Upper lobe of left lung (tissue), 4 donors: ENCODE data around the gene TBX1.

Source experiments
- CTCF ChIP-seq, 6 experiments: fragments of 450-650 bp in 4 of 6; fragments of 200-600 bp in 2 of 6; sonication (generic) in 2 of 6; IDR thresholded peaks; one replicate each; pipeline ENCODE4 v1.5.1; 2016 to 2019; ENCODE audit warnings: antibody characterized with exemption in 6 of 6
- EP300 ChIP-seq, 4 donors: sonication (generic); formaldehyde crosslinking; IDR thresholded peaks; one replicate each; pipeline ENCODE4 v1.5.1; 2017; ENCODE audit warnings: antibody characterized with exemption in 4 of 4, control low read depth in 2 of 4
- POLR2A ChIP-seq, 4 donors: fragments of 450-650 bp; IDR thresholded peaks; one replicate each; pipeline ENCODE4 v1.5.1; 2016 to 2017; ENCODE audit warnings: antibody characterized with exemption in 4 of 4, mild to moderate bottlenecking in 2 of 4
- POLR2AphosphoS5 ChIP-seq, 2 donors: sonication (generic); formaldehyde crosslinking; IDR thresholded peaks; one replicate each; pipeline ENCODE4 v1.5.1; 2017; ENCODE audit warnings: antibody characterized with exemption in 2 of 2

GRCh38 chr22:19797086-19798002 is 36.8 kb downstream of the TBX1 start:
- TF ChIP-seq POLR2A (IDR thresholded peaks at IDR 0.05) (no peak), CTCF (IDR thresholded peaks at IDR 0.05) (no peak), EP300 (IDR thresholded peaks at IDR 0.05) (no peak), POLR2AphosphoS5 (IDR thresholded peaks at IDR 0.05) (no peak)
